GM06990 (cell line): Measurements from ENCODE around the gene FAM53B.
A peak's percentile ranks its signal among the peaks of the same experiment; 100 is the strongest.

Source experiments
- DNase-seq: peaks from one replicate; pipeline ENCODE4 v3.0.0-alpha.2; 2011; ENCODE audit not compliant: insufficient read length; ENCODE audit errors: extremely low read depth
- H3K27me3 ChIP-seq: replicated peaks from 2 replicates; pipeline ENCODE4 v1.6.0; 2011; ENCODE audit warnings: low read length; ENCODE audit not compliant: control insufficient read depth, insufficient read depth
- H3K36me3 ChIP-seq: 2 replicates; pipeline ENCODE4 v1.5.1; 2011; ENCODE audit warnings: low read length; ENCODE audit not compliant: control insufficient read depth, insufficient read depth
- H3K4me3 ChIP-seq: replicated peaks from 2 replicates; pipeline ENCODE4 v1.5.1; 2011; ENCODE audit warnings: low read depth, mild to moderate bottlenecking, control low read depth, low read length
- TF ChIP-seq, protein P1 (sequence below): IDR thresholded peaks from 2 replicates; pipeline ENCODE4 v1.5.1; 2011; ENCODE audit warnings: low read length, control low read depth, mild to moderate bottlenecking, inconsistent platforms; ENCODE audit not compliant: insufficient read depth, poor library complexity, severe bottlenecking

Gene FAM53B

DNA sequence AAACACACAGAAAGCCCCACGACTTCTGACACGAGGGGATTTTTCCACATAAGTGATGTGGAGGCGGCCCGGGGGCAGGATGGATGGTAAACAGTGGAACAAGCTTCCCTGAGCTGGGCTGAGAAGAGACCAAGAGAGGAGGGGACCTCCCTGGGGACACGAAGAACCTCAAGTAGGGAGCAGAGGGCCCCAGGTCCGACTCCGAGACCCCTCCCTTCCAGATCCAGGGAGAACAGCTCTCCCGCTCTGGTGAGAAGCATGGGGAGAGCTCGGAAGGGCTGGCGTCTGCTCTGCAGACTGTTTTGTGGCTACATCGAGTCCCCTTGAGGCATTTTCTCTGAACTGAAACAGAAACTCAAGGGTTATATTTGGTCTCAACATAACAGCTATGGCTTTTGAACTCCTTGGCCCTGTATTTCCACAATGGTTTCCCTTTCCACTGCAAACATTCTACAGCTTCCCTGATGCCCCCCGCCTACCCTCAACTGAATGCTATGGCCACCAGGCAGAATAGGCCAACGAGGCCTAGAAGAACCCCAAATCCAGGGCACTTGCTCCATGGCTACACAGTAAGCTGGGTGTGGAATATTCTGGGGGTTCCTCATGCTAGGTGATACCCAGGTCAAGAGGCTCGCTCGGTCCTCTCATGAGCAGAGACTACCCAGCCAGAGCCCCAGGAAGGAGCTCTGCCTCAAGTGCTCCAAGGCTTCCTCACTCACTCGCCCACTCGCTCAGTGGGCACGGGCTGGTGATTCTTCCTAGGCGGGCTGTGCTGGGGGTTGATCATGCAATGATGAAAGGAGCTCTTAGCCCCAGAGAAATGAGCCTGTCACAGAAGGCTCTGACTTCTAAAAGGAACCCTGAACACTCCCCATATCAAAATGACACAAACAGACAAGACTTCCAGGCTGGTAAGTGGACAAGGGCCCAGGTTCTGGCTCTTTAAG lies 47.5 kb downstream of the FAM53B start:
- TF ChIP-seq, protein P1, sequence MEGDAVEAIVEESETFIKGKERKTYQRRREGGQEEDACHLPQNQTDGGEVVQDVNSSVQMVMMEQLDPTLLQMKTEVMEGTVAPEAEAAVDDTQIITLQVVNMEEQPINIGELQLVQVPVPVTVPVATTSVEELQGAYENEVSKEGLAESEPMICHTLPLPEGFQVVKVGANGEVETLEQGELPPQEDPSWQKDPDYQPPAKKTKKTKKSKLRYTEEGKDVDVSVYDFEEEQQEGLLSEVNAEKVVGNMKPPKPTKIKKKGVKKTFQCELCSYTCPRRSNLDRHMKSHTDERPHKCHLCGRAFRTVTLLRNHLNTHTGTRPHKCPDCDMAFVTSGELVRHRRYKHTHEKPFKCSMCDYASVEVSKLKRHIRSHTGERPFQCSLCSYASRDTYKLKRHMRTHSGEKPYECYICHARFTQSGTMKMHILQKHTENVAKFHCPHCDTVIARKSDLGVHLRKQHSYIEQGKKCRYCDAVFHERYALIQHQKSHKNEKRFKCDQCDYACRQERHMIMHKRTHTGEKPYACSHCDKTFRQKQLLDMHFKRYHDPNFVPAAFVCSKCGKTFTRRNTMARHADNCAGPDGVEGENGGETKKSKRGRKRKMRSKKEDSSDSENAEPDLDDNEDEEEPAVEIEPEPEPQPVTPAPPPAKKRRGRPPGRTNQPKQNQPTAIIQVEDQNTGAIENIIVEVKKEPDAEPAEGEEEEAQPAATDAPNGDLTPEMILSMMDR: no peak
- peak overlapping the region; percentile 0; the same call in 1 of the 2 replicates for H3K4me3 ChIP-seq
- peak; percentile 65 for DNase-seq
- H3K36me3 ChIP-seq: peaks cover 9% of the 10 kb centered on the region
- H3K27me3 ChIP-seq: no peaks in the 10 kb centered on the region

- H3K36me3 ChIP-seq: peaks cover 9% of the 10 kb centered on the region
Observed at GRCh38 chr10:124695259-124695658, 48.9 kb downstream of the FAM53B start.

DNA sequence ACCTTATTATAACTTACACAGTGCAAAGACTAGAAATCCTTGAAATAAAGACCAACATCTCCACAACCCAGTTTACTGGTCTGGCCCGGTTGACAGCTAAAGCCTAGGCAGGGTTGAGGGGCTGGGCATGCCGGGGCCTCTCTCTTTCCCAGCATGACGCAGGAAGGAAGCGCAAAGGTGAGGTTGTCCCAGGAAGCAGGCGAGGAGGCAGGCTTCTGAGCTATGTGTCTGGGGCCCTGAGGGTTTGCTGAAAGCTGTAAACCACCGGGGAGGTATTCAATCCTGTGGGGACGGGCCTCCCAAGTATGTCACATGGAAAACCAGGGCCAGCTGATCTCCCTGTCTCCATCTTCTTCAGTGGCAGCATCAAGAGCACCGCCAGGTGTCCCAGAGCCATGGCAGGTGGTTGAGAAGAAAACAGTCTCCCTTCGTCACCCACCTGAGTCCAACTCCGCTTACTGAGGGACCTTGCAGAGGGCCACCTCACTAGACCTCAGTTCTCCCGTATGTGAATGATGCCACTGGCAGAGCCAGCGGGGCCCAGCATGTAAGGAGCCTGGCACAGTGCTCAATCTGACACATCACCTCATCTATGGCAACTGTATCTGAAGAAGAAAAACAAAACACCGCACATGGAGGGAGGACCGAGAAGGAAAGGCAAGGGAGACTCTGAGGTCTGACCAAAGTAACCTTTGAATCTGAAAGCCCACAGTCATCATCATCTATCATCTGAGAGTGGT lies 49.5 kb downstream of the FAM53B start:
- Histone ChIP-seq H3K4me3 (no peak overlapping the region), H3K36me3 (peaks cover 9% of the 10 kb centered on the region), H3K27me3 (no peaks in the 10 kb centered on the region)
- DNase-seq: no peak
- TF ChIP-seq, protein P1: no peak

More at GRCh38 chr10:124695259-124695658, 48.9 kb downstream of the FAM53B start:
- no peak for DNase-seq
- Histone ChIP-seq H3K27me3 (no peaks in the 10 kb centered on the region), H3K4me3 (no peak overlapping the region)
- TF ChIP-seq, protein P1: no peak

- Histone ChIP-seq H3K27me3 (no peaks in the 10 kb centered on the region), H3K36me3 (peaks cover 7% of the 10 kb centered on the region), H3K4me3 (no peak overlapping the region)
- TF ChIP-seq, protein P1: no peak
- DNase-seq: no peak
Observed at GRCh38 chr10:124693801-124694416, 50.3 kb downstream of the FAM53B start.

DNA sequence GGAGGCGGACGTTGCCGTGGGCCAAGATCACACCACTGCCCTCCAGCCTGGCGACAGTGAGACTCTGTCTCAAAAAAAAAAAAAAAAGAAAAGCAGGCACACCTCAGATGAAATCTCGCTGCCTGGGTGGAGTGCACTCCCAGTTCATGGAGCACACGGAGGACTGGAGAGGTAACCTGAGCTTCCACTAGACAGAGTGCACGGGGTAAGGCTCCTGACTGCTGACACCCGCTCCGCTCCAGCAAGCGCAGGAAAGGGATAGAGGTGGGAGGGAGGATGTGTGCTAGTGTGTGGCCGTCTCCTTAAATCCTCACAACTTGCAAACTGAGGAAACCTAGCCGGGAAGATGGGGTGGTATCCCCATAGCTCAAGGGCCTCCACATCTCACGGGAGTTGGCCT lies 50.8 kb downstream of the FAM53B start:
- no peak for DNase-seq
- no peaks in the 10 kb centered on the region for H3K27me3 ChIP-seq
- TF ChIP-seq, protein P1: no peak
- peaks cover 7% of the 10 kb centered on the region for H3K36me3 ChIP-seq
- no peak overlapping the region for H3K4me3 ChIP-seq
